Measurements from ENCODE around the gene ULK4.

ULK4 gene

DNA sequence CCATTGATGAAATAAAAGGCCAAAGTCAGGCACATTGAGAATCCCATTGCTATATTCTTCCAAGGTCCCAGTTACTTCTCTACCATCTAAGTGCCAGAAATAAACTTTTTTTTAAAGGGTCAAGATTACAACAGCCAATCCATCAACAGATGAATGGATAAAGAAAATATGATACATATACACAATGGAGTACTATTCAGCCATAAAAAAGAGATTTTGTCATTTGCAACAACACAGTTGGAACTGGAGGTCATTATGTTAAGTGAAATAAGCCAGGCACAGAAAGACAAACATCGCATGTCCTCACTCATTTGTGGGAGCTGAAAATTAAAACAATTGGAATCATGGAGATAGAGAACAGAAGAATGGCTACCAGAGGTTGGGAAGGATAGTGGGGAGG, 25.5 kb downstream of the ULK4 start:
- peaks cover 5% of the 10 kb centered on the region for H3K9me3 ChIP-seq (ENCODE audit: low read length)
- H3K4me1 ChIP-seq (ENCODE audit: insufficient read depth, low read length), result no peaks in the 10 kb centered on the region
- no peak overlapping the region for H3K4me3 ChIP-seq (ENCODE audit: low read length)
- H3K36me3 ChIP-seq (ENCODE audit: insufficient read depth, low read length), result no peaks in the 10 kb centered on the region
- no peaks in the 10 kb centered on the region for H3K27me3 ChIP-seq (ENCODE audit: insufficient read depth, low read length)
- no peak overlapping the region for H2AFZ ChIP-seq (ENCODE audit: low read depth, low read length)

DNA sequence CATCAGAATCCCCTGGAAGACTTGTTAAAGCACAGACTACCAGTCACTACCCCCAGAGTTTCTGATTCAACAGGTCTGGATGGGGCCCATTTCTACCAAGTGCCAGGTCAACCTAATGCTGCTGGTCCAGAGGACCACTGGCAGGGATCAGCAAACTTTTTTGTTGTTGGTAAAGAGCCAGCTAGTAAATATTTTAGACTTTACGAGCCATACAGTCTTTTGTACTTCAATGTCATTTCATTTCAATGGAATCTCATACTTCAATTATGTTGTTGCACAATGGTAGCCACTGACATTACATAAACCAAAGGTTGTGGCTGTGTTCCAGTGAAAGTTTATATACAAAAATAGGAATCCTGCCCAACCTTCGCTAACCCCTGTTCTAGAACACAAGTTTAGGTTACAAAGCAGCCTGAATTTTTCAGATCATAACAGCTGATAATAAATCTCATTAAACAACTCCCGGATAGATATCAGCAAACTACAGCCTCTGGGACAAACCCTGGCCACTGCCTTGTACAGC, 28.7 kb downstream of the ULK4 start:
- no peak overlapping the region for H2AFZ ChIP-seq (ENCODE audit: low read depth, low read length)
- H3K36me3 ChIP-seq (ENCODE audit: insufficient read depth, low read length), result no peaks in the 10 kb centered on the region
- H3K27me3 ChIP-seq (ENCODE audit: insufficient read depth, low read length), result no peaks in the 10 kb centered on the region
- no peak overlapping the region for H3K4me3 ChIP-seq (ENCODE audit: low read length)
- H3K4me1 ChIP-seq (ENCODE audit: insufficient read depth, low read length), result no peaks in the 10 kb centered on the region
- H3K9me3 ChIP-seq (ENCODE audit: low read length), result no peaks in the 10 kb centered on the region

DNA sequence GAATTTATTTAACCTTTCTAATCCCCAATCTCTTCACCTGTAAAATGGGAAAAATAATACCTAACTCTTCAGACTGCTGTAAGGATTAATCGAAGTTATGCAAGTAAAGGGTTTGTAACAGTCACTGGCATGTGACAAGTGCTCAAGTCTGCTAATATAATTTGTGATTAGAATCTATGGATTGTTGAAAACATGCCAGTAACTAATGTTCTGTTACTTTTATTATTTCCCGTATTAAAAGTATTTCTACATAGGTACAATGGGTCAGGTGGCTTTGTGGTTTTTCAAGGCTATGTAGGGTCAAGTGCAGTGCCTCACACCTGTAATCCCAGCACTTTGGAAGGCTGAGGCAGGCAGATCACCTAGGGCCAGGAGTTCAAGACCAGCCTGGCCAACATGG, 29.4 kb downstream of the ULK4 start:
- H3K27me3 ChIP-seq (ENCODE audit: insufficient read depth, low read length), result no peaks in the 10 kb centered on the region
- no peaks in the 10 kb centered on the region for H3K4me1 ChIP-seq (ENCODE audit: insufficient read depth, low read length)
- no peaks in the 10 kb centered on the region for H3K9me3 ChIP-seq (ENCODE audit: low read length)
- H2AFZ ChIP-seq (ENCODE audit: low read depth, low read length), result no peak overlapping the region
- H3K36me3 ChIP-seq (ENCODE audit: insufficient read depth, low read length), result no peaks in the 10 kb centered on the region
- H3K4me3 ChIP-seq (ENCODE audit: low read length), result no peak overlapping the region

DNA sequence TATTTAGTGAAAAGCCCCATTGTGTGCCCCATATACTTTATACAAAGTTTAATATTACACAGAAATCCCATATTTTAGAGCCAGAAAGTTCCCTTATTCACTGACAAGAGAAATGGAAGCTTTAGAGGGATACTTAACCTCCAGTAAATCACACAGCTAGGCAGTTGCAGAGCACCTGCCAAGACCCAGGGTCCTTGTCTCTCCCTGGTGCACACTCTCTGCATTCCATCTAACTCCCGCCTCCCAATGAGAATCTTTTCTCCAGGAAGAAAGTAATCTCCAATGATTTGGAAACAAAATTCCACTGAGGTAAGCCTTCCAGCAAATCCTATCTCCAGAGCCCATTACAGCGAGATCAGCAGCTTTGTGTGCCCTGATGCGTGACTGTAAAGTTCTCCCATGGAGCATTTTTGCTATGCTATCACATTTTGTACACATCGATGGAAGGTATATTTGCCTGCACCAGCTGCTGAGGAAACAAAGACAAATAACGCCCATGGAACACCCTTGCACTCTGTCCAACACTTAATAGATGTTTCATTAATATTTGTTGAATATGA, 41.4 kb downstream of the ULK4 start:
- H3K36me3 ChIP-seq (ENCODE audit: insufficient read depth, low read length), result no peaks in the 10 kb centered on the region

DNA sequence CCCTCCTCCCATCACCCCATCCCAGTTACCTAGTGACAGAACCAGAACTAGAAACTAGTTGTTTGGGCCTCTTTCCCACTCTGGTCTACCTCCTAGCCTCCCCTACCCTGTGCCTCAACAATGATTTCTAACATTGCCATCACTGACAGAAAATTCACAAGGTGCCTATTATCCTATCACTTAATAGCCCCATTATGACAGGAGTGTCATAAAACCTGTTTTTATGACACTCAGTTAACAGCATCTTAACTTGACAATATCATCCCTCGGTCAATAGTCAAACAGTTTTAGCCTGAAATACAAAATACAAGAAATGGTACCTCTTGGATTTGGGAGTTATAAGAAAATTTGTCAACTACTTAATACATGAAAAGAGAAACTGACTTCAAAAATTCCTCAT, 46.5 kb downstream of the ULK4 start:
- no peaks in the 10 kb centered on the region for H3K4me1 ChIP-seq (ENCODE audit: insufficient read depth, low read length)
- no peaks in the 10 kb centered on the region for H3K27me3 ChIP-seq (ENCODE audit: insufficient read depth, low read length)
- peaks cover 5% of the 10 kb centered on the region for H3K36me3 ChIP-seq (ENCODE audit: insufficient read depth, low read length)

More for the DNA sequence above, 41.4 kb downstream of the ULK4 start:
- Histone ChIP-seq H2AFZ (ENCODE audit: low read depth, low read length) (no peak overlapping the region), H3K4me3 (ENCODE audit: low read length) (no peak overlapping the region), H3K9me3 (ENCODE audit: low read length) (no peaks in the 10 kb centered on the region), H3K27me3 (ENCODE audit: insufficient read depth, low read length) (no peaks in the 10 kb centered on the region), H3K4me1 (ENCODE audit: insufficient read depth, low read length) (no peaks in the 10 kb centered on the region)

DNA sequence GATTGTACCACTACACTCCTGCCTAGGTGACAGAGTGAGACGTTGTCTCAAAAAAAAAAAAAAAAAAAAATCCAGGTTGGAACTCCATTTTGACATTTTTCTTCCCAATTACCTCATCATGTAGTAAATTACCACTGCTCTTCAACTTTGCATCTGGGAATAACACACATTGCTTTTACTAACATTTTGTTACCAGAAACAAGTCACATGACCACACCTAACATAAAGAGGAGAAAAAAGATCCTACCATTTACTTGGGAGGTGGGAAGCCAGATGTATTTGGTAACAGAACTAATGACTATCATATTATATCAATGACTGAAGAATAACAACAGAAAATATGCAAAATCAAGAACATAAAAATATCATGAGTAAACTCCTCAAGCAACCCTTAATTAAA, 49.6 kb downstream of the ULK4 start:
- no peaks in the 10 kb centered on the region for H3K9me3 ChIP-seq (ENCODE audit: low read length)
- H3K27me3 ChIP-seq (ENCODE audit: insufficient read depth, low read length), result no peaks in the 10 kb centered on the region
- H3K4me1 ChIP-seq (ENCODE audit: insufficient read depth, low read length), result no peaks in the 10 kb centered on the region
- no peak overlapping the region for H3K4me3 ChIP-seq (ENCODE audit: low read length)
- H3K36me3 ChIP-seq (ENCODE audit: insufficient read depth, low read length), result peaks cover 5% of the 10 kb centered on the region
- no peak overlapping the region for H2AFZ ChIP-seq (ENCODE audit: low read depth, low read length)

More for the DNA sequence above, 46.5 kb downstream of the ULK4 start:
- H3K9me3 ChIP-seq (ENCODE audit: low read length), result no peaks in the 10 kb centered on the region
- no peak overlapping the region for H3K4me3 ChIP-seq (ENCODE audit: low read length)
- H2AFZ ChIP-seq (ENCODE audit: low read depth, low read length), result no peak overlapping the region

DNA sequence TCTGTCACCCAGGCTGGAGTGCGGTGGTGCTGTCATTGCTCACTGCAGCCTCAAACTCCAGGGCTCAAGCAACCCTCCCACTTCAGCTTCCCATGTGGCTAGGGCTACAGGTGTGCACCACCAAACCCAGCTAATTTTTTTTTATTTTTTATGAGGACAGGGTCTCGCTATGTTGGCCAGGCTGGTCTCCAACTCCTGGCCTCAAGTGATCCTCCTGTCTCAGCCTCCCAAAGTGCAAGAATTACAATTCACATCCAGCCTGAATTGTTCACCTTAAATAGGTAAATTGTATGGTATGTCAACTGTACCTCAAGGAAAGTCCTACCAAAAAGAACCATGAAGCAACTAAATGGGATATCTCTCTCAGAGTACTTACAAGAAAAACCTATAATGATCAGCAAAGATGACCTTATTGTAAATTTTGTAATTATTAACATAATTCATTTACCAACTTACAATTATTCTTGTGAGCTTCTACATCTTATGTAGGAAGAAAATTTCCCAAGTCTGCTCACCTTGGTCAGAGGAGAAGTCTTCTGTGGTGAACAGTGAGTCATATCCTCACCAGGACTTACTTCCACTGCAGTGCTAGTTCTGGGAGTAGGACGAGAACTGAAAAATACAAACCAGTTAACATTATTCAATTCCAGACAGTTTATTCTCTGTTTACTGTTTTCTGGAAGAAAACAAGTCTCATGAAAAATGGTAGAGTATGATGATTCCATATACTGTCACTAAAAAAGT, 54.4 kb downstream of the ULK4 start:
- peaks cover 8% of the 10 kb centered on the region for H3K36me3 ChIP-seq (ENCODE audit: insufficient read depth, low read length)
- H3K4me3 ChIP-seq (ENCODE audit: low read length), result no peak overlapping the region
- H3K4me1 ChIP-seq (ENCODE audit: insufficient read depth, low read length), result no peaks in the 10 kb centered on the region
- H3K9me3 ChIP-seq (ENCODE audit: low read length), result peaks cover 2% of the 10 kb centered on the region
- no peak overlapping the region for H2AFZ ChIP-seq (ENCODE audit: low read depth, low read length)
- no peaks in the 10 kb centered on the region for H3K27me3 ChIP-seq (ENCODE audit: insufficient read depth, low read length)

DNA sequence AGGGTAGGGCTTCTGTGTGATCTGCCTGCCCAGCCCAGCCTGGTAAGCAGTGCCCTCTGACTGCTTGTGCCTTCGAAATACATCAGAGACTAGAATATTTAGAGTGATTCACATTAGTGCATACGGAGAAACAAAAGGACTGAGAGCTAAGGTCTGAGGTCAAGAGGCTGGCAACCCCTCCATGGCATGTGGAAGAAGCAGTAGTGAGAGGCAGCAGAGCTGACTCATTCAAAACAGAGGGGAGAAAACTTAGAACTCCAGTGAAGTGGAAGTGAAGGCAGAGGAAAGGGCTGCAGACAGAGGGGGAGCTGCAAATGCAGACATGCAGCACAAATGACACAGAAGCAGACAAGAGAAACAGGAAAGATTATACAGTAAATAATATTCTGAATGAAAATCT, 61.6 kb downstream of the ULK4 start:
- H3K27me3 ChIP-seq (ENCODE audit: insufficient read depth, low read length), result no peaks in the 10 kb centered on the region
- no peaks in the 10 kb centered on the region for H3K9me3 ChIP-seq (ENCODE audit: low read length)
- H2AFZ ChIP-seq (ENCODE audit: low read depth, low read length), result no peak overlapping the region
- H3K4me3 ChIP-seq (ENCODE audit: low read length), result no peak overlapping the region
- no peaks in the 10 kb centered on the region for H3K36me3 ChIP-seq (ENCODE audit: insufficient read depth, low read length)
- H3K4me1 ChIP-seq (ENCODE audit: insufficient read depth, low read length), result peaks cover 11% of the 10 kb centered on the region

DNA sequence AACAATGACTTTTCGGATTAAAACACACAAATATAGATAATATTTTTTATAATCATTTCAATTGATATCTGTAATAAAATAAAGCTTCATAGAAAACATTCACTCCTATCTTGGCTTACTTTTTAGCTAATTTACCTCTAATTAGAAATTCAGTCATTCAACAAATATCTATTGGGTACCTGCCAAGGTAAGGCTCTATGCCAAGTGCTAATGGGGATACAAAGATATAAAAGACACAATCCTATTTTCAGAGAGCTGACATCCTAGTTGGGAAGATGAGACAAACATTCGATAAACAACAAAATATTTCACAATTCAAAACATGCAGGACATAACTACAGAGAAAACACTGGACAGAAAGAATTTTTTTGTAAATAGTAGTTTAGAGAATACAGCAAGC, 63.3 kb downstream of the ULK4 start:
- Histone ChIP-seq H3K36me3 (ENCODE audit: insufficient read depth, low read length) (no peaks in the 10 kb centered on the region), H2AFZ (ENCODE audit: low read depth, low read length) (no peak overlapping the region), H3K4me1 (ENCODE audit: insufficient read depth, low read length) (peaks cover 11% of the 10 kb centered on the region), H3K4me3 (ENCODE audit: low read length) (no peak overlapping the region), H3K9me3 (ENCODE audit: low read length) (no peaks in the 10 kb centered on the region), H3K27me3 (ENCODE audit: insufficient read depth, low read length) (no peaks in the 10 kb centered on the region)

DNA sequence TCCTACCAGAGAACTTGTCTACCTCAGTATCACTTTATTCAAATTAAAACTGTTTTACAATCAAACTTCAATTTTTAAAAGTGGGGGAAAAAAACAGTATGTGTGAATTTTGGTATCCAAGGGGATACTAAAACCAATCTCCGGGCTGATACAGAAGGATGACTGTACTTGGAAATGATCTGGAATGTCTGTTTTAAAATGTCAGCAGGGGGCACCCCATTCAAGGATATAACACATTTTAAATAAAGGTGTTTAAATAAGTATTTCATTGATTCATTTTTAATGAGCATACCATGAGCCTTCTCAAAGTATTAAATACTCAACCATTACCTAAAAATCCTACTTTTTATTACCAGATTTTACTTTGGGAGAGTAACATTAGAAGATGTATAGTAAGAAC, 67.9 kb downstream of the ULK4 start:
- Histone ChIP-seq H3K36me3 (ENCODE audit: insufficient read depth, low read length) (peaks cover 2% of the 10 kb centered on the region), H3K9me3 (ENCODE audit: low read length) (no peaks in the 10 kb centered on the region), H3K4me1 (ENCODE audit: insufficient read depth, low read length) (no peaks in the 10 kb centered on the region), H3K27me3 (ENCODE audit: insufficient read depth, low read length) (no peaks in the 10 kb centered on the region), H2AFZ (ENCODE audit: low read depth, low read length) (no peak overlapping the region), H3K4me3 (ENCODE audit: low read length) (no peak overlapping the region)

DNA sequence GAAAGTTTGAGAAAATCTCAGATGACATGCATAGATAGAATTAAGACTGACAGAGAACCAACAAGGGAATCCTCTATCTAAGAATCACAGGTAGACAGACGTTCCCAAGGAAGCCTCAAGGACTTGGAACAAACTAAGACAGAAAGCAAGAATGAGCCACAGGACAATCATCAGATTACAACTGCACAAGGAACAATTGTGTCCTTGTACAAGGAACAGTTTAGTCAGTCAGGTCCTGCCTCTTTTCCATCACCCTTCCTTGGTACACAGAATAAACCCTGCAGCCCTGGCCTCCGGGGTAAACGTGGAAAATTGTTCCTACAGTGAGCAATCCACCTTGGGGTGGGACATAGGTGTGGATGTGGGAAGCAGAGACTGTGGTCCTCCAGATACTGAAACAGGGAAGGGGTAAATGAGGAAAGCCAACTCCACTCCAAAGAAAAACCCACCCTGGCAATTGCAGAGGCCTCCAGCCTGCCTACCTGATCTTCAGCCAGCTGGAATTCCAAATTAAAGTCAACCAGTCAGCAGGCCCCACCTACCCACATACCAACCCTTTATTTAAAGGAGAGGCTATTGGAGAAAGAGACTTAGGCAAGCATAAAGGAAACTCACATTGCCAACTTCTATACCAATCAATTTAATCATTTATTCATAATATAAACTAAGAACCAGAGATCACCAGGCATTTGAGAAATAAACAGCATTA, 73.4 kb downstream of the ULK4 start:
- no peaks in the 10 kb centered on the region for H3K27me3 ChIP-seq (ENCODE audit: insufficient read depth, low read length)

DNA sequence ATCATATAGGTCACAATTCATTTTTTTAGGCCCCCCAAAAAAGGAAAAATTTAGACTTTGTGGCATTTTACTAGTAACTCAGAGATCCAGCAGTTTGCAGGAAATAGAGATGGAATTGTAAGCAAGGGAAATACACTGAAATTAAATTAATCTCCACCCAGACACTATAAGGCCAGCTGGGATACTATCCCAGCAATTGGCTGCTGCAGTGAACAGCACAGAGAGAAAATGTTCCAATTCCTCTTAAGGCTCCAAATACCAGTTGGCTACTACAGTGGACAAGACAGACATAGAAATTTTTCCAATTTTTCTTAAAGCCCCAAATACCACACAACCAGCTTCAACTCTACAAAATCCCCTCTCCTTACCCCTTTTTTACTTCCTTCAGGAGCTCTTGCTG, 78.9 kb downstream of the ULK4 start:
- Histone ChIP-seq H3K4me3 (ENCODE audit: low read length) (no peak overlapping the region), H3K36me3 (ENCODE audit: insufficient read depth, low read length) (peaks cover 3% of the 10 kb centered on the region), H3K27me3 (ENCODE audit: insufficient read depth, low read length) (no peaks in the 10 kb centered on the region), H3K4me1 (ENCODE audit: insufficient read depth, low read length) (no peaks in the 10 kb centered on the region), H2AFZ (ENCODE audit: low read depth, low read length) (no peak overlapping the region), H3K9me3 (ENCODE audit: low read length) (no peaks in the 10 kb centered on the region)

More for the DNA sequence above, 73.4 kb downstream of the ULK4 start:
- Histone ChIP-seq H3K9me3 (ENCODE audit: low read length) (no peaks in the 10 kb centered on the region), H3K36me3 (ENCODE audit: insufficient read depth, low read length) (peaks cover 2% of the 10 kb centered on the region), H2AFZ (ENCODE audit: low read depth, low read length) (no peak overlapping the region), H3K4me1 (ENCODE audit: insufficient read depth, low read length) (no peaks in the 10 kb centered on the region), H3K4me3 (ENCODE audit: low read length) (no peak overlapping the region)

DNA sequence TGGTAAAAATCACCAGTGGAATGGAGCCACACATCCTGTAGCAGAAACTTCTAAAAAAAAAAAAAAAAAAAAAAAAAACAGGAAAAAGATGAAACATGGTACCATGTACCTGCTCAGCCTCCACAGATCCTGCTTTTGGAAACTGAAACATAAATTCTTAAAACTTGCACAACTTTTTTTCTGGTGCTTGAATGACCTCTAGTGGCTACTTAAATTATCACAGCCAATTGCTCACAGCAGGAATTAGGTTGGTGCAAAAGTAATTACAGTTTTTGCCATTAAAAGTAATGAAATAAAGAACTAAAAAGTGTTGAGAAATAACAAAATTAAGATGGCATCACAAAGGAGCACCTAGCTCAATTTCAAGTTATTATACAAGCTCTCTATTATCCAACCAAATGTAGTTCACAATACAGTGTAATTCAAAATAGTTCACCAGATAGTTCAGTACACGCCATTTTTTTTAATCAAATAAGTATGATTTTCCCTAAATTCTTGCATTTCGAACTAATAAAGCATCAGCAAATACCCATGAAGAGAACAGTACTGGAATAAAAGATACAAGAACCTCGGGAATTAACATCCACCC, 80.6 kb downstream of the ULK4 start:
- H3K9me3 ChIP-seq (ENCODE audit: low read length), result no peaks in the 10 kb centered on the region
- H3K27me3 ChIP-seq (ENCODE audit: insufficient read depth, low read length), result no peaks in the 10 kb centered on the region
- no peak overlapping the region for H3K4me3 ChIP-seq (ENCODE audit: low read length)
- H3K4me1 ChIP-seq (ENCODE audit: insufficient read depth, low read length), result no peaks in the 10 kb centered on the region
- H3K36me3 ChIP-seq (ENCODE audit: insufficient read depth, low read length), result peaks cover 3% of the 10 kb centered on the region
- no peak overlapping the region for H2AFZ ChIP-seq (ENCODE audit: low read depth, low read length)
